GM12891 (cell line): ENCODE data around the gene HARBI1.

Experiments
- PAX5 ChIP-seq: IDR thresholded peaks from 2 replicates; pipeline ENCODE4 v1.6.1; 2011; ENCODE audit warnings: low read length, moderate library complexity, mild to moderate bottlenecking; ENCODE audit not compliant: insufficient read depth, severe bottlenecking
- POLR2A ChIP-seq: IDR thresholded peaks from 2 replicates; pipeline ENCODE4 v1.6.1; 2011; ENCODE audit warnings: low read depth, low read length, control low read depth
- POLR2AphosphoS5 ChIP-seq: IDR thresholded peaks from 2 replicates; pipeline ENCODE4 v1.6.1; 2011; ENCODE audit warnings: low read depth, low read length, control low read depth
- SPI1 ChIP-seq: IDR thresholded peaks from 2 replicates; pipeline ENCODE4 v1.6.1; 2011; ENCODE audit warnings: low read depth, low read length, control low read depth
- TAF1 ChIP-seq: IDR thresholded peaks from 2 replicates; pipeline ENCODE4 v1.6.1; 2011; ENCODE audit warnings: low read depth, low read length, control low read depth

DNA sequence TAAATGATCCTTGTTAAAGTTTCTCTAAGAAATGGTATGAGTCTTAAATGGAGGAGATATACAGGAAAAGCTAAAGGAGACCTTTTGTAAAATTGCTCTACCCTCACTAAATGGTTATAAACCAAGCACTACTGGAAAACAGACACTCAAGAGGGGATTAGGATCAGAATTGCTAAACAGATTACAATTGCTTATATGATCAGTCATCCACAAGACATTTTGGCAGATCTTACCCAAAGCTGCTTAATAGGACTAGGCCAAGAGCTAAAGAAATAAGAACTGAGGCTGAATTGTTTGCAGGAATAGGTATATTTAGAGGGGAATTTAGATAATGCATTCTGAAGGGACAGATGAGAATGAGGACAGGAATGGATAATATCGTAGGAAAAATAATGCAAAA lies 9.5 kb downstream of the HARBI1 start:
- no peak for TF ChIP-seq PAX5
- no peak for TF ChIP-seq POLR2A
- no peak for TF ChIP-seq POLR2AphosphoS5
- TF ChIP-seq TAF1 = no peak
- TF ChIP-seq SPI1 = no peak
